ELR (cell line): Measurements from ENCODE around the gene SHFL.

Experiments used
- DNase-seq: peaks from one replicate; pipeline ENCODE4 v3.0.0-alpha.2; 2015; ENCODE audit warnings: low read depth

The SHFL gene

DNA sequence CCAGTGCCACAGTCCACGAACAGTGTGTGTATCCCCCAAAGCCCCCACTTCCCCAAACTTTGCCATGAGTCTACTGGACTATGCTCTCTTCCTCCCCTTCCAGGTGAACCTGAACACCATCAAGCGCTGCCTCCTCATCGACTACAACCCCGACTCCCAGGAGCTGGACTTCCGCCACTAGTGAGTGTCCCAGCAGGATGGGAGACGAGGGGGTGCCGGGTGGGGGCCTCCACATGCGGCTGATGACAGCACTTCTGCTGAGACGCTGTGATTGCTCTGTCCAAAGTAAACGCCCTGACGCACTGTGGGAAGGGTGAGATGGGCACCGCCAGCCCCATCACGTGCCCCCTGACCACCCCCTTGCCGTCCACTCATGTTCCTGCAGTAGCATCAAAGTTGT, 23.4 kb downstream of the SHFL start:
- DNase-seq: no peak

DNA sequence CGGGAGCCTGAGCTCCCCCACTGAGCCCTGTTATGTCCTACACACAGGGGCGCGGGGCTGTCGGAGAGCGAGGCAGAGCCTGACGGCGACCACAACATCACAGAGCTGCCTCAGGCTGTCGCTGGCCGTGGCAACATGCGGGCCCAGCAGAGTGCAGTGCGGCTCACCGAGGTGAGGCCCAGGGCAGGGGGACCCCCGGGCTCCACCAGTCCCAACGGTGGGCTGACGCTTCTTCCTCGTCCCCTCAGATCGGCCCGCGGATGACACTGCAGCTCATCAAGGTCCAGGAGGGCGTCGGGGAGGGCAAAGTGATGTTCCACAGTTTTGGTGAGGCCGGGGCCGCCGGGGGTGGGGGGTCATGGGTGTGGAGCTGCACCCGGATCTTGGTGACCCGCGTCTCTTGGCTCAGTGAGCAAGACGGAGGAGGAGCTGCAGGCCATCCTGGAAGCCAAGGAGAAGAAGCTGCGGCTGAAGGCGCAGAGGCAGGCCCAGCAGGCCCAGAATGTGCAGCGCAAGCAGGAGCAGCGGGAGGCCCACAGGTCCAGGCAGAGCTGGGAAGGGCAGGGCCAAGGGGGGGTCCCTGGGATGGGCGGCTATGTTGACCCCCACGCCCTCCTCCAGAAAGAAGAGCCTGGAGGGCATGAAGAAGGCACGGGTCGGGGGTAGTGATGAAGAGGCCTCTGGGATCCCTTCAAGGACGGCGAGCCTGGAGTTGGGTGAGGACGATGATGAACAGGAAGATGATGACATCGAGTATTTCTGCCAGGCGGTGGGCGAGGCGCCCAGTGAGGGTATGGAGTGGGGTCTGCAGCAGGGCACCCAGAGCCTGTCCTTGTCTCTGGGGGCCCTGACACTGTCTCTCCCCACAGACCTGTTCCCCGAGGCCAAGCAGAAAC, 24.2 kb downstream of the SHFL start:
- DNase-seq: no peak

DNA sequence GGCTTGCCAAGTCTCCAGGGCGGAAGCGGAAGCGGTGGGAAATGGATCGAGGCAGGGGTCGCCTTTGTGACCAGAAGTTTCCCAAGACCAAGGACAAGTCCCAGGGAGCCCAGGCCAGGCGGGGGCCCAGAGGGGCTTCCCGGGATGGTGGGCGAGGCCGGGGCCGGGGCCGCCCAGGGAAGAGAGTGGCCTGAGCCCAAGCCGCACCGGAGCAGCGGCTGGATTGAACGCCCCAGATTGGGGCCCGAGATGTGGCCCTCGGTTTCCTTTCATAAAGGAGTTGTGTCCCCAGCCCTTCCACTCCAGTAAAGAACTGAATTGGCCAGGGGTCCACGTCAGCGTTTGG, 24.8 kb downstream of the SHFL start:
- no peak for DNase-seq

DNA sequence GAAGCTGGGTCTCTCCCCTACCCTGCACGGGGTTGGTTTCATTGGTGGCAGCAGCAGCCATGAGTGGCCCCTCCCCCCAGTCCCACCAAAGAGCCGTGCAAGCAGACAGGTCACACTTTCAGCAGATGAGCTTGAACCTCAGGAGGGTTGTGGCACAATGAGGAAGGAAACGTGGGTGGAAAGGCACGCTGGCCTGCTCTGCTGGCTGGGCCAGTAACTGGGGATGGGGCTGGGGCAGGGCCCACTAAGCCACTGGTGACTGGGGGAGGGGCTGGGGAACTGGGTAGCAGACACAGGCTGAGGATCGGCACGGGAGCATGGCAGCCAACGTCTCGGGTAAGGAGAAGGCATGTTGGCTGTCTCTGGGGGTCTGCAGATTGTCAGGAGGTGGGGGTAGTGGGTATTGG, 25.3 kb downstream of the SHFL start, which contains the start of gene P2RY11:
Gene P2RY11, plus strand, starts transcription at position 289 of the 407 bp plus-strand sequence. Its CDS starts 29 bp downstream, at position 318.
- no peak for DNase-seq

DNA sequence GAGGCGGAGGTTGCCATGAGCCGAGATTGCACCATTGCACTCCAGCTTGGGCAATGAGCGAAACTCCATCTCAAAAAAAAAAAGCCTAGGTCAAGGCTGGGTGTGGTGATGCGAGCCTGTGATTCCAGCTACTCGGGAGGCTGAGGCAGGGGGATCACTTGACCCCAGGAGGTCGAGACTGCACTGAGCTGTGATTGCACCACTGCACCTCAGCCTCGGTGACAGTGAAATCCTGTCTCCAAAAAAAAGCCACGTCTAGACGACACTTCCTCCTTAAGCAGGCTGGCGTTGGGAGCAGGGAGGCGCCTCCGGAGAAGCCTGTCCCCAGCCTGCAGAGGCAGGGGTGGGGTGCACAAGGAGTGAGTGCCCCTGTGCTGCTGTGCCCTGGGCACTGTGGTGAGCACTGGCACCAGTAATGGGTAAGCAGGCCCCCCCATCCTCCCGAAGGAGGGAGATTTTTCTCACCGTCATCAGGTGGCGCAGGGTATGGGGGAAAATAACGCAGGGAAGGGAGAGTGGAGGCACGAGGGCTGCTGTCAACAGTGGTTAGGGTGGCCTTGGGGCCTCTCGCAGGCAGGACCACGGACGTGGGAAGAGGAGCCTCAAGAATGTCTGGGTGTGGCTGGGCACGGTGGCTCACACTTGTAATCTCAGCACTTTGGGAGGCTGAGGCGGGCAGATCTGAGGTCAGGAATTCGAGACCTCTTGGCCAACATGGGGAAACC, 26.1 kb downstream of the SHFL start:
- peak; percentile 75 for DNase-seq

DNA sequence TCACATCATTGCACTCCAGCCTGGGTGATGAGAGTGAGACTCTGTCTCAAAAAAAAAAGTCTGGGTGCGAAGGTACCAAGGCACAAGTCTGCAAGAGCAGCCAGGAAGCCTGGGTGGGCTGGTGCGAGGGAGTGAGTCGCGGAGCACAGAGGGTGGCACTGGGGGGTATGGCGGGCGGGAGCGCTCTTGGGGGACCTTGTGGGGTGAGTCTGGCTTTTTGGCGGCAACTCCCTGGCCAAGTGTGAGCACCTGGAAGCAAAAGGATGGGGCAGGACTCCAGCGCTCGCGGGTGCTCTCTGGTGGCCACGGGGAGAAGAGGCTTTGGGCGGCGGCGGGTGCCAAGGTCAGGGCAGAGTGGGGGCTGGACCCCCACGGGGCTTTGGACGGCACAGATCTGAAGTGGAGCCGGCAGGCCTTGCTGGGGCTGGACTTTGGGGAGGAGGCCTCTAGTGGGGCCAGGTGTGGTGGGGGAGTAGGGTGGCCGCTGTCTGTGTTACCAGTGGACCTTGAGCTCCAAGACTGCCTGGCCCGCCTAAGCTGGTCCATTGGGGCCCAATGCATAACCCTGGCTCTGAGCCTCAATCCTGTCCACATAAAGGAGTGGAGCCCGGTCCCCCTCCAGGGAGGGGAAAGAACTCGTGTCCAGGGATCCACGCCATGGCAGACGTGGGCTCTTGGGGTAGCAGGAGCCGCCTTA, 26.9 kb downstream of the SHFL start:
- DNase-seq: peak; percentile 64

DNA sequence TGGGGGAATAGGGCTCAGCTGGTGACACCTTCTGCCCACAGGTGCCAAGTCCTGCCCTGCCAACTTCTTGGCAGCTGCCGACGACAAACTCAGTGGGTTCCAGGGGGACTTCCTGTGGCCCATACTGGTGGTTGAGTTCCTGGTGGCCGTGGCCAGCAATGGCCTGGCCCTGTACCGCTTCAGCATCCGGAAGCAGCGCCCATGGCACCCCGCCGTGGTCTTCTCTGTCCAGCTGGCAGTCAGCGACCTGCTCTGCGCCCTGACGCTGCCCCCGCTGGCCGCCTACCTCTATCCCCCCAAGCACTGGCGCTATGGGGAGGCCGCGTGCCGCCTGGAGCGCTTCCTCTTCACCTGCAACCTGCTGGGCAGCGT, 27.5 kb downstream of the SHFL start:
- no peak for DNase-seq

DNA sequence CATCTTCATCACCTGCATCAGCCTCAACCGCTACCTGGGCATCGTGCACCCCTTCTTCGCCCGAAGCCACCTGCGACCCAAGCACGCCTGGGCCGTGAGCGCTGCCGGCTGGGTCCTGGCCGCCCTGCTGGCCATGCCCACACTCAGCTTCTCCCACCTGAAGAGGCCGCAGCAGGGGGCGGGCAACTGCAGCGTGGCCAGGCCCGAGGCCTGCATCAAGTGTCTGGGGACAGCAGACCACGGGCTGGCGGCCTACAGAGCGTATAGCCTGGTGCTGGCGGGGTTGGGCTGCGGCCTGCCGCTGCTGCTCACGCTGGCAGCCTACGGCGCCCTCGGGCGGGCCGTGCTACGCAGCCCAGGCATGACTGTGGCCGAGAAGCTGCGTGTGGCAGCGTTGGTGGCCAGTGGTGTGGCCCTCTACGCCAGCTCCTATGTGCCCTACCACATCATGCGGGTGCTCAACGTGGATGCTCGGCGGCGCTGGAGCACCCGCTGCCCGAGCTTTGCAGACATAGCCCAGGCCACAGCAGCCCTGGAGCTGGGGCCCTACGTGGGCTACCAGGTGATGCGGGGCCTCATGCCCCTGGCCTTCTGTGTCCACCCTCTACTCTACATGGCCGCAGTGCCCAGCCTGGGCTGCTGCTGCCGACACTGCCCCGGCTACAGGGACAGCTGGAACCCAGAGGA, 28.0 kb downstream of the SHFL start:
- DNase-seq: no peak

DNA sequence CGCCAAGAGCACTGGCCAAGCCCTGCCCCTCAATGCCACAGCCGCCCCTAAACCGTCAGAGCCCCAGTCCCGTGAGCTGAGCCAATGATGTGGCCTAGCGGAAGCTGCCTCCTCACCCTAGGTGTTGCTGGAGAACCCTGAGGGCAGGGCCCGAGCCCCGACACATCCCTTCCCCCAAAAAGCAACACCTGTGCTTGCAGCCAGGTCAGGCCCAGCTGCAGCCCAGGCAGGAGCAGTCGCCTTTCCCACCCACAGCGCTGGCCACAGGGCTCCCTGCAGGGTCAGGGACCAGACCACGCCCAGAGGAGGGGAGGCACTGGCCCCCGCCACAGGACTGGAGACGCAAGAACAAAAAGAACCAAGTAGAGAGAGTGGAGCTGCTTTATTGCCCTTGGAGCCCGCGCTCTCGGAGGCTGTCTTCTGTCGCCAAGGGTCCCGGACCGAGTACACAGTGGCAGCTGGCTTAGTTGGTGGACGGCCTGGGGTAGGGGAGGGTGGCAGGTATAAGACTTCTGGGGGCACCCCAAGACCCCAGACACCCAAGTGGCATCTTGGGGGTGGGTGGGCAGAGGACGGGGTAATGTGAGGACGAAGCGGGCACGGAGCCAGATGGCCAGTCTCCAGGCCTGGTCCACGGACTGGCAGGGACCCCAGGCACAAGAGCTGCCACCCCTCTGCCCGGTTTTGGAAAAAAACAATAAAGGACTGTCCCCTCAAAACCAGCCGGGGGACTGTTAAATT, 28.7 kb downstream of the SHFL start:
- DNase-seq: peak; percentile 33

DNA sequence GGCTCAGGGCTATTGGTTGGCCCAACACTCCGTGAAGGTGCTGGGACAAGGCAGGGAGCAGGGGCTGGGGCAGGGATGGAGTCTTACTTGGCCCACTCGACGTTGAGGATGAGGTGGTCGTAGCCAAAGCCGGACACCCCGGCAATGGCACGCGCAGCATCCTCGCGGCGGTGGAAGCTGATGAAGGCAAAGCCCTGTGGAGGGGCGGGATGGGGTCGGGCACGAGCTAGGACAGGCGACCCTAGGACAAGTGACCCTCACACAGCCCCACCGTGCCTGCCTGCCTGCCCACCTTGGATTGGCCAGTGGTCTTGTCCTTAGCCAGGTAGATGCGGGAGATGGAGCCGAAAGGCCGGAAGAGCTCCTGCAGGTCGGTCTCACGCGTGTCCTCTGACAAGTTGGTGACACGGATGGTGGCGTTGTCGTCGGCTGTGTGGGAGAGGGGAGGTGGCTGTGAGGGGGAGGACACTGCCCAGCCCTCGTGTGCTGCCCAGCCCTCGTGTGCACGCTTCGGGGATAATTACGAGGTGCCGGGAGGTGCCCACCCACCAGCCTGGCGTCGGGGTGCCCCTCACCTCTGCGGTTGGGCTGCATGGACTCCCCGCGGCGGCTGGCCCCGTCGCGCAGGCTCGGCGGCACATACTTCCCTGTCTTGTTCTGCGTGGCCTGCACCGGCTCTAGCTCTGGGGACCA, 29.4 kb downstream of the SHFL start:
- DNase-seq: no peak

DNA sequence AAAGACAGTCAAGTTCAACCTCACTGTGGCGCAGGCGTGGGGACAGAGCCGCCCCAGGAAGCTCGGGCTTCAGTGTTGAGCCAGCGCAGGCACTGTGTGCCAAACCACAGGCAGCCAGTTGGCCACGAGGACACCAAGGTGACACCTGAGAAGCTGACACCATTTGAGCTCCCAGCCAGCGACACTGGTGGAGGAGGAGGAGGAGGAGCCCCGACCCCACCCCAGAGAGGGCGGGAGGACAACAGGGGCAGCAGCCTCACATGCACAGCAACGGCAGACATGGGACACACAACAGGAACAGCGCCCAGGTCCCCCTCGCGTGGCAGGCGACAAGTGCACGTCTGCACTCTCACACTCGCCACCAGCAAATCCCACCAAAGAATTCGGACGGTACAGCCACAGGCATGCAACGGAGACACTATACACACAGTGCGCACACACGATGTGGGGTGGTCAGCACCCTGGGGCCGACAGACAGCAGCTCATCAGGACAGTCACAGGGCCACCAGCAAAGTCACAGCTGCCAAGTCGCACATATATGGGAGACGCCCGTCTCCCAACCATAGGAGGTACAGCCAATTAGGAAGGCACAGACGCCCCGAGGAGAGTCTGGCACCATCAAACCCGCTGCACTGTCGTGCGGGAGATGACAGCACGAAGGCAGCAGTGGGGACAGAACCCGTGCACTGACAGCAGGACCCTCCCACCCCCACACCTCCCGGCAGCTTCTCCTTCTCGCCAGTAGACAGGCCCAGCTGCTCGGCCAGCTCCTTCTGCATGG, 30.2 kb downstream of the SHFL start:
- no peak for DNase-seq

DNA sequence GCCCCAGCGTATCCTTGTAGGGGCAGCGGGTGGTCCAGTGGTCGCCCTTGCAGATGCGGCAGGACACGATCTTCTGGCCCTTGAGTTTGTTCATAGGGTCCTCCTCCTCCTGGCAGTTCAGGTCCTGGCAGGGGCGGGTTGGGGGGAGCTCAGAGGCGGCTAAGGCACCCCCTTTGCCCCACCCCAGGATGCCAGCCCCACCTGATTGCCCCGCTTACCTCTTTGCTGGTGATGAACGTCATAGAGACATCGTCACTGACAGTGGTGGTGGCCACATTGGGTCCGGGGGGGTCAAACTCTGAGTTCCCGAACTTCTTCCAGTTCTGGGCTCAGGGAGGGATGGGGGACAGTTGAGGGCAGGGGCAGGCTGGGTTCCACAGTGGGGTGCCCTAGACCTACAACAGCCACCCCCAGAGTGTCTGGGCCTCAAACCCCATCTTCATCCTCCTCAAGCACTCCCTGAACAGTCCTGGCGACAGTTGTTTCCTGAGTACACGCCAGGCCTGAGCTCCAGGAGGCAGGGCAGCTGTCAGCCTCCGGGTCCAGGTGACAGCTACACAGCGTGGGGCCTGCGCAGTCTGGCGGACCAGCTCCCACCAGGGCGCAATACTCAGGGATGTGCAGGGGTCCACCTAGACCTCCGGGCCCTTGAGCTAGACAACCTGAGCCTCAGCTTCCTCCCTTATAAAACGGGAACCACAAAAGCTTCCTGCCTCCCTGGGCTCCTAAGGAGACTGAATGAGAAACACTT, 30.9 kb downstream of the SHFL start:
- DNase-seq: no peak

DNA sequence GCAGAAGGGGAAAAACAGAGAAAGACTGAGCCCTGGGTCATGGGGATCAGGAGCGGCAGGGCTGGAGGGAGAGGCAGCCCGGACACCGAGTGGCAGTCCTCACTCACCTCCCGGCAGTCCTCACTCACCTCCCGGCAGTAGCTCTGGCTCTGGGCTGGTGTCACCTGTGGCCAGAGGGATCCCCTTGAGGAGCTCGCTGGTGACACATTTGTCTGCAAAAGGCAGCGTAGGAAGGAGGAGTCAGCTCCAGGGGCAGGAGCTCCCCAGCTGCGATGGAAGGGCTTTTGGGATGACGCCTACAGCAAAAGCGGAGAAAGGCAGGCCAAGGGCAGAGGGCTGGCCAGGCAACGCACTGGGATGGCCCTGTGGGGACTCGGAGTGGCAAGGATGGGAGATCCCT, 32.8 kb downstream of the SHFL start:
- DNase-seq: peak; percentile 43

DNA sequence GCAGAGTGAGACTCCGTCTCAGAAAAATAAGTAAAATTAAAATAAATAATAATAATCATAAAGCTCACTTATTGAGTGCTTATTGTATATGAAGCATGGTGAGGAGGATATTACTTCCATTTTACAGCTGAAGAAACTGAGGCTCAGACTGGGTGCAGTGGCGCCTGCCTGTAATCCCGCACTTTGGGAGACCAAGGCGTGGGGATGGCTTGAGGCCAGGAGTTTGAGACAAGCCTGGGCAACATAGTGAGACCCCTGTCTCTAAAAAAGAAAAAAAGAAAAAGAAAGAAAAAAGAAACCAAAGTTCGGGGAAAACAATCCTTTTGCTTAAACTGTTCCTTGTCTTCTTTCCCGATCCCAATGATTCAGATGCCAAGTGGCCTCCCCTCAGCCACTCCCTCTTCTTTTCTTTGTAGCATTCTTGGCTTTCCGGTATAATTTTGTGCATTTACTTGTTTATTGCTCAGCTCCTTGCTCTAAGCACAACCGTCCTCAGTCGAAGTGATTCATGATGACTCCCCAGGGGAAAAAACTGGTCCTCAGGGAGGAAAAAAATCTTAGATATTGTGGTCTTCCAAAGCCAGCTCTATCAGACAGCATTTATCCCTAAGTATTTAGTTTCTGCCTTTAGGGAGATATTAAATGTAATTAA, 34.5 kb downstream of the SHFL start:
- peak; percentile 97 for DNase-seq

DNA sequence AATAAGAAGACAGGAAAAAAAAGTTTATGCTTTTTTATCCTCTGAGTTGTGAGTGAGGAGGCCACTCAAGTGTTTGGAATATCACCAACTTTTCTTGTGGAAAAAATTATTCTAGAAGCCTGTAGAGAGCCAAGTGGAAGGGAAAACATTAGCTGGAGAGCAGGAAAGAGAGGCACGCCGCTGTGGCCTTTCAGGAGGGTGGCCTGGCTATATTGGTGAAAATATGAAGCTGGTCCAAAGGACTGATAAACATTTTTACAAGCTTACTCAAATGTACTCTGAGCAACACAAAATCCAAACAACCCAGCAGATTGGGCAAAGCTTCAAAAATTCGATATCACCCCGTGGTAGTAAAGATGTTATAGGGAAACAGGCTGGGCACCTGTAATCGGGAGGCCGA, 35.9 kb downstream of the SHFL start:
- peak; percentile 51 for DNase-seq

DNA sequence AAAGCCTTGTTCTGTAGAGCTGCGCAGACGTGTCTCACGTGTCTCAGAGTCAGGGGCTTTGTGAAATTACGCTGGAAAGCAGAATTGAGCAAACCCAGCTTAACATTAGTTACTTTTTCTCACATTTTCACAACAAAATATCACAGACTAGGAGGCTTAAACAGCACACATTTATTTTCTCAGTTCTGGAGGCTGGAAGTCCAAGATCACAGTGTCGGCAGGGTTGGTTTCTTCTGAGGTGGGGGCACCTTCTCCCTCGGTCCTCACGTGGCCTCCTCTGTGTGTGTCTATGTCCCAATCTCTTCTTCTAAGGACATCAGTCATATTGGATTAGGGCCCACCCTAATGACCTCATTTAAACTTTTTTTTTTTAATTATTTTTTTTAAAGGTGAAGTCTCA, 38.3 kb downstream of the SHFL start:
- DNase-seq: no peak

DNA sequence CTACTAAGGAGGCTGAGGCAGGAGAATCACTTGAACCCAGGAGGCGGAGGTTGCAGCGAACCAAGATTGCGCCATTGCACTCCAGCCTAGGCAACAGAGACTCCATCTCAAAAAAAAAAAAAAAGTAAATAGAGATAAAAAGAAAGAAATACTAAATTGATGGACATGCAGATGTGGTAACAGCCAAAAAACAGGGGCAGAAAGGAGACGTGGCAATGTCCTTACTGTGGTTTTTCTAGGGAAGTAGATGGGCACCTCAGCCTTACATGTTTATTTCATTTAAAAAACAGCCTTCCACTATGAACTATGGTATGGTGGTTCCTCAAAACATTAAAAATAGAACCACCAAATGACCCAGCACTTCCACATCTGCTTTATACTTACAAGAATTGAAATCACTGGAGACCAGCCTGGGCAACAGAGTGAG, 40.1 kb downstream of the SHFL start:
- no peak for DNase-seq

DNA sequence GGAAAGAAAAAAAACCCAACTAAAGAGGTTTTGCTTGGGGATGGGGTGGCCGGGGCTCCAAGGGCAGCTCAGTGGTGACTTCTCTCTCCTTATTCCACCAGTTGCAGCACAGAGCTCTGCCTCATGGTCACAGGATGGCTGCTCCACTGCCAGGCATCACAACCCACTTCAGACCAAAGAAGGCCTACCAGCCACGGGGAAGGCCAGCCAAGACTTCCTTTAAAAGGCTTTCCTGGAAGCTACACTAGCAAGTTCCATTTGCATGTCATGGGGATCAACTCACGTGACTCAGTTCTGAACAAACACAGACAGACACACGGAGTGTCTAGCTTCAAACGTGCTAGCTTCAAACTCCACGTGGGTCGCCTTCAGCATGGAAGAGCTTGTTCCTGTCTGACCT, 46.8 kb downstream of the SHFL start:
- no peak for DNase-seq

DNA sequence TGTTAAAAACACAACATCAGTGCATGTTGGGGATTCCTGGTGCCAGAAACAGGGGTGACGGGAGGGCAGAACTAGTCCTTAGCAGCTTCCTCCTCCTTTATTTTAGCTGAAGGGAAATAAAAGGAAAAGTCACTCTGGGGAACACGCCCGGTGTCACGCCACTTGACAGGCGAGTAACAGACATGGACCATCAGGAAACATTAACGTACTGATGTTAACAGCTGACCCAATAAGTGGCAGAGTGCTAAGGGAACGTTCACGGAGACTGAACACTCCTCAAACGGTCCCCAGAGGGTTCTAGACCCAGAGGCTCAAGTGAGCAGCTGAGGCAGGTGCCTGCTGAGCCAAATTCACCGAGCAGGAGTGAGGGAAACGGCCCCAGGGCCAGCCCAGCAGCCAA, 47.5 kb downstream of the SHFL start:
- DNase-seq: no peak
